Thoracic aorta (tissue), 2 donors: ENCODE measurements around the gene CHIT1. TPM values are rescaled to one million over a fixed set of nuclear protein-coding genes. Genes with fewer than 3 reads are reported as not detected.

ENCODE experiments used
- ATAC-seq: fragments of 150-250 bp; one replicate; pipeline ENCODE4 v1.8.0; 2017; ENCODE audit warnings: low read depth; ENCODE audit not compliant: insufficient number of reproducible peaks, low FRiP score
- DNase-seq: peaks from one replicate; pipeline ENCODE4 v3.0.0-alpha.2; 2020; ENCODE audit warnings: low spot score
- H3K27ac ChIP-seq, 2 donors: fragments of 200-600 bp; sonication (generic); 1 replicate in 1 of 2; 2 replicates in 1 of 2; pipeline ENCODE4 v1.5.1; 2016; ENCODE audit warnings: mild to moderate bottlenecking in 2 of 2, moderate library complexity in 2 of 2
- H3K27me3 ChIP-seq: fragments of 200-600 bp; sonication (generic); replicated peaks from 2 replicates; pipeline ENCODE4 v1.6.0; 2016; ENCODE audit warnings: mild to moderate bottlenecking; ENCODE audit not compliant: insufficient read depth
- H3K36me3 ChIP-seq: fragments of 200-600 bp; sonication (generic); one replicate; pipeline ENCODE4 v1.5.1; 2016
- H3K4me1 ChIP-seq, 2 donors: fragments of 200-600 bp; sonication (generic); 1 replicate in 1 of 2; 2 replicates in 1 of 2; pipeline versions ENCODE4 v1.5.1 to v1.6.0; 2016; ENCODE audit warnings: low read depth in 2 of 2, mild to moderate bottlenecking in 1 of 2; ENCODE audit not compliant: control insufficient read depth in 1 of 2
- H3K4me3 ChIP-seq: fragments of 200-600 bp; sonication (generic); 2 replicates; pipeline ENCODE4 v1.5.1; 2016; ENCODE audit warnings: mild to moderate bottlenecking
- H3K9me3 ChIP-seq: fragments of 200-600 bp; sonication (generic); 2 replicates; pipeline ENCODE4 v1.5.1; 2016
- total RNA-seq, 2 donors: library from RNA; depleted of rRNA; stranded (reverse); fragments of >200 nt; gene quantifications; one replicate each; pipeline versions ENCODE4 v1.1.0 to v1.2.3, GENCODE V29; 2016
- TF ChIP-seq, protein P1 (sequence below): fragments of 200-600 bp; sonication (generic); IDR thresholded peaks from one replicate; pipeline ENCODE4 v1.5.1; 2019; ENCODE audit warnings: antibody characterized with exemption

CHIT1 gene
- total RNA-seq, 2 donors from 2014 or later = 0.14 to 0.41 TPM

DNA sequence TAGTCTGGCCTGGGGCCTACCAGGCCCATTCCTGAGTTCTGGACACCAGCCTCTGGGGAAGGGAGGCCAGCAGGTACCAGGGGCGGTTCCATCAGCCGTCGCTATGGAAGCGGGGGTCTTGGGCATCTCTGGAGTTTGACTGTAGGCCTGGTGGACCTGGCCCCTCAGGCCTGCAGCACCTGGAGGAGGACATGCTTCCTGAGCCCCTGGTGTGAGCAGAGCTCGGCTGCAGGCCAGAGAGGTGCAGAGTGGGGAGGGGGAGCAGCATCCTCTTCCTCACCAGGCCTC is 61.6 kb downstream of the CHIT1 start:
- TF ChIP-seq, protein P1, sequence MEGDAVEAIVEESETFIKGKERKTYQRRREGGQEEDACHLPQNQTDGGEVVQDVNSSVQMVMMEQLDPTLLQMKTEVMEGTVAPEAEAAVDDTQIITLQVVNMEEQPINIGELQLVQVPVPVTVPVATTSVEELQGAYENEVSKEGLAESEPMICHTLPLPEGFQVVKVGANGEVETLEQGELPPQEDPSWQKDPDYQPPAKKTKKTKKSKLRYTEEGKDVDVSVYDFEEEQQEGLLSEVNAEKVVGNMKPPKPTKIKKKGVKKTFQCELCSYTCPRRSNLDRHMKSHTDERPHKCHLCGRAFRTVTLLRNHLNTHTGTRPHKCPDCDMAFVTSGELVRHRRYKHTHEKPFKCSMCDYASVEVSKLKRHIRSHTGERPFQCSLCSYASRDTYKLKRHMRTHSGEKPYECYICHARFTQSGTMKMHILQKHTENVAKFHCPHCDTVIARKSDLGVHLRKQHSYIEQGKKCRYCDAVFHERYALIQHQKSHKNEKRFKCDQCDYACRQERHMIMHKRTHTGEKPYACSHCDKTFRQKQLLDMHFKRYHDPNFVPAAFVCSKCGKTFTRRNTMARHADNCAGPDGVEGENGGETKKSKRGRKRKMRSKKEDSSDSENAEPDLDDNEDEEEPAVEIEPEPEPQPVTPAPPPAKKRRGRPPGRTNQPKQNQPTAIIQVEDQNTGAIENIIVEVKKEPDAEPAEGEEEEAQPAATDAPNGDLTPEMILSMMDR = no peak
- ATAC-seq (no peak), DNase-seq (no peak)
- no peak overlapping the region for H3K27ac ChIP-seq
- no peak overlapping the region for H3K4me3 ChIP-seq
- H3K9me3 ChIP-seq = no peaks in the 10 kb centered on the region
- no peaks in the 10 kb centered on the region for H3K4me1 ChIP-seq
- no peaks in the 10 kb centered on the region for H3K36me3 ChIP-seq
- no peaks in the 10 kb centered on the region for H3K27me3 ChIP-seq

DNA sequence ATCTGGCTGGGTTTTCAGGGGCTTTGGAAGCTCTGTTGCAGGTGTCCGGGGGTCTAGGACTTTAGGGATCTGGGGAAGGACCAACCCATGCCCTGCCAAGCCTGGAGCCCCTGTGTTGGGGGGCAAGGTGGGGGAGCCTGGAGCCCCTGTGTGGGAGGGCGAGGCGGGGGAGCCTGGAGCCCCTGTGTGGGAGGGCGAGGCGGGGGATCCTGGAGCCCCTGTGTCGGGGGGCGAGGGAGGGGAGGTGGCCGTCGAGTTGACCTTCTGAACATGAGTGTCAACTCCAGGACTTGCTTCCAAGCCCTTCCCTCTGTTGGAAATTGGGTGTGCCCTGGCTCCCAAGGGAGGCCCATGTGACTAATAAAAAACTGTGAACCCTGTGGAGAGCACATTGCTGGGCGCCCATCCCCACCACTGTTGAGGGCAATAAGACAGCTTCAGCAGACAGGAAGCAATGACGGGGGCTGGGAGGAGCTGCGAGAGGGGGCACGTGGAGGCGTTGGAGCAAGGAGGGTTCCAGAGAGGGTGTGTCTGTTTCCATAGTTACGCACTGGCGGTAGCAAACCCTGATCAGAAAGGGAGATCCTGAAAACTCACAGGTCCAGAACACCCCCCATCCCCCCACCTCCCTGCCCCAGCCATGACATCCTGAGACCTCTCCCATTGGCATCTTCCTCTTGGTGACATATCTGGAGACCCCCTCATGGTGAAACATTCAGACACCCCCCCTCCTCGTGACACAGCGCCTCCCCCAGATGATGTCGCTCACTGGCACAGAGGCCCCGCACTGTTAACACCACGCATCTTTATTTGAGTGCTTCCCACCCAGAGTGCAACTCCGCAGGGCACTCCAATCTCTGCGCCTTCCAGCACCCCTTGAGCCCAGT is 62.2 kb downstream of the CHIT1 start:
- ATAC-seq (no peak), DNase-seq (no peak)
- H3K4me3 ChIP-seq = no peak overlapping the region
- TF ChIP-seq, protein P1 = no peak
- H3K27me3 ChIP-seq = no peaks in the 10 kb centered on the region
- no peaks in the 10 kb centered on the region for H3K4me1 ChIP-seq
- H3K27ac ChIP-seq = no peak overlapping the region
- H3K36me3 ChIP-seq = no peaks in the 10 kb centered on the region
- H3K9me3 ChIP-seq = no peaks in the 10 kb centered on the region

DNA sequence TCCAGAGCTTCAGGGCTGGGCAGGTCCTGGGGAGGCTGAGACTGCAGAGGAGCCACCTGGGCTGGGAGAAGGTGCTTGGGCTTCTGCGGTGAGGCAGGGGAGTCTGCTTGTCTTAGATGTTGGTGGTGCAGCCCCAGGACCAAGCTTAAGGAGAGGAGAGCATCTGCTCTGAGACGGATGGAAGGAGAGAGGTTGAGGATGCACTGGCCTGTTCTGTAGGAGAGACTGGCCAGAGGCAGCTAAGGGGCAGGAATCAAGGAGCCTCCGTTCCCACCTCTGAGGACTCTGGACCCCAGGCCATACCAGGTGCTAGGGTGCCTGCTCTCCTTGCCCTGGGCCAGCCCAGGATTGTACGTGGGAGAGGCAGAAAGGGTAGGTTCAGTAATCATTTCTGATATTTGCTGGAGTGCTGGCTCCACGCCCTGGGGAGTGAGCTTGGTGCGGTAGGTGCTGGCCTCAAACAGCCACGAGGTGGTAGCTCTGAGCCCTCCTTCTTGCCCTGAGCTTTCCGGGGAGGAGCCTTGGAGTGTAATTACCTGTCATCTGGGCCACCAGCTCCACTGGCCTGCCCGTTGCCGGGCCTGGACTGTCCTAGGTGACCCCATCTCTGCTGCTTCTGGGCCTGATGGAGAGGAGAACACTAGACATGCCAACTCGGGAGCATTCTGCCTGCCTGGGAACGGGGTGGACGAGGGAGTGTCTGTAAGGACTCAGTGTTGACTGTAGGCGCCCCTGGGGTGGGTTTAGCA is 63.1 kb downstream of the CHIT1 start:
- TF ChIP-seq, protein P1 = no peak
- Histone ChIP-seq H3K27ac (no peak overlapping the region), H3K36me3 (no peaks in the 10 kb centered on the region), H3K9me3 (no peaks in the 10 kb centered on the region), H3K27me3 (no peaks in the 10 kb centered on the region), H3K4me1 (no peaks in the 10 kb centered on the region), H3K4me3 (no peak overlapping the region)
- ATAC-seq (no peak), DNase-seq (no peak)

Other genes starting within 250 kb of the CHIT1 start
- 10 to 100 TPM; 54.3 to 72.6 TPM for gene TMEM183A, start 222.3 kb downstream of the CHIT1 start, total RNA-seq
- 10 to 100 TPM; 13.5 to 16.5 TPM for gene PPFIA4, start 203.2 kb downstream of the CHIT1 start, total RNA-seq
- not detected for gene MYOG, start 143.7 kb downstream of the CHIT1 start, total RNA-seq
- not detected for gene ADORA1, start 101.9 kb downstream of the CHIT1 start, total RNA-seq
- gene MYBPH, start 53.8 kb downstream of the CHIT1 start, total RNA-seq = not detected
- gene CHI3L1, start 43.0 kb downstream of the CHIT1 start, total RNA-seq = 1 to 10 TPM in 1 of 2 donors, under 1 TPM in 1; 0.68 to 5.0 TPM
- gene BTG2, start 75.8 kb upstream of the CHIT1 start, total RNA-seq = 100 to 1,000 TPM; 119 to 164 TPM
- gene FMOD, start 121.4 kb upstream of the CHIT1 start, total RNA-seq = 100 to 1,000 TPM; 190 to 438 TPM
- 100 to 1,000 TPM; 232 to 244 TPM for gene PRELP, start 246.1 kb upstream of the CHIT1 start, total RNA-seq